NCI-H187 treated with DMSO at 0.1 percent for 48 hours (cell line): ENCODE data around the gene CLSTN3.
A peak's percentile ranks its signal among the peaks of the same experiment; 100 is the strongest.

Experiments used
- DNase-seq: peaks from one replicate; lab custom pipeline; 2025; lab: John Stamatoyannopoulos, UW

Gene CLSTN3

DNA sequence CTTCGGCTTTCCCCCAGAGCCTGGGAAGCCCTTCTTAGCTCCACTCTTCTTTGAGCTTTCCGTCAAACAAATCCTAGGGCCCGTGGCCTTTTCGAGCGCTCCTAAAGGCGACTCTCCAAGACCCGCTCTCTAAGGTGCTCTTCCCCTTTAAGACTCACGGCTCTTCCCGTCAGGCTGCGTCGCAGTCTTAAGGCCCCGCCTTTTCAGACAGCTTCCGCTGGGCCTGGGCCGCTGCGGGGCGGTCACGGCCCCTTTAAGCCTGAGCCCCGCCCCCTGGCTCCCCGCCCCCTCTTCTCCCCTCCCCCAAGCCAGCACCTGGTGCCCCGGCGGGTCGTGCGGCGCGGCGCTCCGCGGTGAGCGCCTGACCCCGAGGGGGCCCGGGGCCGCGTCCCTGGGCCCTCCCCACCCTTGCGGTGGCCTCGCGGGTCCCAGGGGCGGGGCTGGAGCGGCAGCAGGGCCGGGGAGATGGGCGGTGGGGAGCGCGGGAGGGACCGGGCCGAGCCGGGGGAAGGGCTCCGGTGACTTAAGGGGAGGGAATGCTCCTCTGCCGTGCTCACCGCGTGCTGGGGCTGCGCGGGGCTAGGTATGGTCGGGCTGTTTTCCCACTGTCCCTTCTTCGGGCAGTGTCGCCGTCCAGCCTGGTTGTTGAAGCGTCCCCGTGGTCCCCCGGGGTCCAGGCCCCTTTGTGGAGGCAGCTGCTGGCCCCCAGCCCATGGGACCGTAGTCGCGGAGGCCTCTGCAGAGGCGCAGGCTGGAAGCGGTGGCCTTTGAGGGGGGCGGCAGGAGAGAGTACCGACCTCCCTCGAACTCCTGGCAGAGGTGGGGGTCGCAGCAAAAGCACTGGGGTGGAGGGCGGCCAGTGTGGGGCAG is 59.5 kb downstream of the CLSTN3 start, which contains the start of gene PEX5:
Gene PEX5, plus strand, starts transcription at position 289 of the 870 bp plus-strand sequence. CDS start 692 bp downstream, outside the sequence.
- peak; percentile 74 for DNase-seq

DNA sequence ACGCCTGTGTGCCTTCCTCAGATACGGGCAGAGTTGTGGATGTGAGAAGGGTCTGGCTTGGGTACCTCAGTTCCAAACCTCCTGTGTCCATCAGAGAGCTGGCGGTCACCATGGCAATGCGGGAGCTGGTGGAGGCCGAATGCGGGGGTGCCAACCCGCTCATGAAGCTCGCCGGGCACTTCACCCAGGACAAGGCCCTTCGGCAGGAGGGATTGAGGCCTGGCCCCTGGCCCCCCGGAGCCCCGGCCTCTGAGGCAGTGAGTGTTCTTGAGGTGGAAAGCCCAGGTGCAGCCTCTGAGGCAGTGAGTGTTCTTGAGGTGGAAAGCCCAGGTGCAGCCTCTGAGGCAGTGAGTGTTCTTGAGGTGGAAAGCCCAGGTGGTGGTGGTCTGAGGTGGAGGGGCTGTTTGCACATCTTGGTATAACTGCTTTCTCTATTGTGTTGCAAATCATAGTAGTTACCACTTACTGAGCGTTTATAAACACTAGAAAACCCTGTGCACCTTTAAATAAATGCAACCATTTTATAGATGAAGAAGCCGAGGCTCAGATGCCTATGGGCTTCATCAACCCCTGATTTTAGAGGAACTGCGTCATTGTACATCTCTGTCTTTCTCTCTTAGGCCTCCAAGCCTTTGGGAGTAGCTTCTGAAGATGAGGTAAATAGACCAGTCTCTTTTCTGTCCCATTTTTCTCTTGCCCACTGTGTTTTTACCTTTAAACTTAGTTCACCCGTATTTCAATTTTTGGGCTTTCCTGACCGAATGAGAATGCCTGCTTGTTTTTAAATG is 60.3 kb downstream of the CLSTN3 start:
- peak; percentile 3 for DNase-seq

DNA sequence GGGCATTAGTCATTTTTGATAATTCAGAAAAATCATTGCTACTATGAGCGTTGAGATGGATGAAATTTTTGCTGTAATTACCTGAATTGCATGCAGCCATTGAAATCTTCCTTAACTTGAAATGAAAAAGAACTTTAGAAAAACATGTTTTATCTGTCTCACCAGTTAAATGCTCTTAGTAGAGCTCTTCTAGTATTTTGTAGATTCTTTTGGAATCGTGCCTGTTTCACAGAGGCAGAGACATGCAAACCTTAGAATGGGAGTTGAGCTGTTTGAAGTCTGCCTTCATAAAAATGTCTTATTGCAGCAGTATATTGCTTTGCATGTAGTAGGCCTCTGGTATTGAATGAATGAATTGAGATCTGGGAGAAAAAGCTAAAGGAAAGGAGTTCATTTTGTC is 63.5 kb downstream of the CLSTN3 start:
- no peak for DNase-seq

DNA sequence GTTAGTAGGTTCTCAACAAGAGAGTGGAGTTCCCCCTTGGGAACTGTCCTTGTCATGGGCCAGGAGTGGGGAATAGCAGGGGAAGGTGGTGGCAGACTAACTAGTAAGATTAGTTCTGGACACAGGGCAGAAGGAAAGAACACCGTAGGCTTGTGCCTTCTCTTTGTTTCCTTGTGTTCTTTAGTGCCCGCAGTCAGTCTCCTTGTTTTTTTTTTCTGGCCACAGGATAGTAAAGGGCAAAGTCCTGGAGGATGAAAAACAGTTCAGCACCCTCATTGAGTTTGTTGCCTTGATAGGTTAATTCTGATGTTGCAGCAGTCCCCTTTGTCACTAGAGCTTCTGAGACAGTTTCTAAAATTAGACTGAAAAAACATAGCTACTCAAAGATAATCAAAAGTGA is 67.7 kb downstream of the CLSTN3 start:
- DNase-seq, result no peak

DNA sequence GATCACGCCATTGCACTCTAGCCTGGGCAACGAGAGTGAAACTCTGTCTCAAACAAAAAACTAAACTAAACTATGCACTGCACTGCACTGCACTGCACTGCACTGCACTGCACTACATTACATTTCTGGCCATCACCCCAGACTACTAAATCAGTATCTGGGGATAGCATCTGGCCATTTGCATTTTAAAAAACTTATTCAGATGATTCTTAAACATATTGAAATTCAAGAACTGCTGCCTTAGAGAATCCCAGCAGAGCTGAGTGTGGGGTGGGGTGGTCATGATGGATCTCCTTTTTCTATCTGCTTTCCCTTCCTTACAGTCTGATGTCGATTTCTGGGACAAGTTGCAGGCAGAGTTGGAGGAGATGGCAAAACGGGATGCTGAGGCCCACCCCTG is 72.9 kb downstream of the CLSTN3 start:
- DNase-seq, result no peak

DNA sequence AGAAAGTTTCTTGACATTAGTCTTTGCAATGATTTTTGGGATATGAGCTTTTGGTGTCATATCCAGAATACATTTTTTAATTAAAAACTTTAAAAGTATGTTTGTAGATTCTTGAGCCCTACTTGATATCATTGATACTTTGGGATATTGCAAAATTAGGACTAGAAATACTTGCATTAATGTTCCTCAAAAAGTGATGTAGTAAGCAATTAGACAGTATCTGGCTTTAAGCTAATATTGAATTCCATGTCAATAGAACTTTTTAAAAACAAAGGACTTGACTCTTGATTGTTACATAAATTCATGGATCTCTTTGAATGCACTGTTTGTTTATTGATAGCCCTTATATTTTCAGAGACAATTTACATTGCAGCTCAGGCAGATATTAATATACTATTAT is 74.9 kb downstream of the CLSTN3 start:
- DNase-seq, result no peak

DNA sequence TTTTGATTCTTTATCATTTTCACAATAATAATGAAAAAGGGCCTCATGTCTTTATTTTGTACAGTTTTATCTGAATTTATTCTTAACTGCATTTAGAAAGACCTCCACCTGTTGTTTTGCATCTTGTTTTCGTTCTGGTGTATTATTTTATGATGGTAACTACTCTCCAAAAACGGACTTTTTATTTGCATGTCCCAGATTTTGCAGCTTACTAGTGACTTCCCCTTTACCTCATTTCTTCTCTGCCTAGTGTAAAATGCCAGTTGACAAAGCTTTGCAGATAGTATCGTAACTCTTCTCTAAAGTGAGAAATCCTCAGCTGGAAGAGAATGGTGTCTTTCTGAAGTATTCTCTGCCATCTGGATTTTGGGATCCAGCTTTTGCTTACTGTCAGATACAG is 76.5 kb downstream of the CLSTN3 start:
- no peak for DNase-seq

DNA sequence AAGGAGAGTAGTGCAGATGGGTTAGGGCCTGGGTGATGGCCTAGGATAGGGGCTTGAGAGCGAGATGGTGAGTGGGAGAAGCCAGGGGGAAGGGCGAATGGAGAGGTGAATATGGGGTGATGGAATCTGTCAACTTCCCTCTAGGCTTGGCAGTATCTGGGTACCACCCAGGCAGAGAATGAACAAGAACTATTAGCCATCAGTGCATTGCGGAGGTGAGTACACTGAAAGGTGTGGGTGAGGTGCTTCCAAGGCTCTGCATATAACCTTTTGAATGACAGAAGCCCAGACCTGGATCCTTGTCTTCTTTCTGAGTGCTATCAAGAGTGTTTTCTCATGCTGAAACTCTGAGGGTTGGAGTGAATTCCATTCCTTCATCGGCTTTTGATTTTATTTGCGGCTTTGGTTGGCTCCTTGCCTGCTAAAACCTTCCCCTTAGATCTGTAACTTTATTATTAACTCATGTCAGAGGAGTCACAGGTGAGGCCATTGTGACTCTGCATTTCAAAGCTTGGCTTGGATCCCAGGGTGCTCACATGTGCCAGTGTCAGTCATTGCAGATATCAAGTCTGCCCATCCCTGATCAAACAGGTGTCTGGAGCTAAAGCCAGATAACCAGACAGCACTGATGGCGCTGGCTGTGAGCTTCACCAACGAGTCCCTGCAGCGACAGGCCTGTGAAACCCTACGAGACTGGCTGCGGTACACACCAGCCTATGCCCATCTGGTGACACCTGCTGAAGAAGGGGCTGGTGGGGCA is 77.9 kb downstream of the CLSTN3 start:
- no peak for DNase-seq
